ENCODE measurements around the gene RAB11FIP3. TPM values are rescaled to one million over a fixed set of nuclear protein-coding genes. Genes with fewer than 3 reads are reported as not detected.
"Not testable (repeated sequence)": the region's sequence is repeated elsewhere in the genome, so short reads cannot be mapped to it uniquely, and the experiment has no call there.

RAB11FIP3 gene
- total RNA-seq, 1 donor from 2014 or later = 28.3 TPM

DNA sequence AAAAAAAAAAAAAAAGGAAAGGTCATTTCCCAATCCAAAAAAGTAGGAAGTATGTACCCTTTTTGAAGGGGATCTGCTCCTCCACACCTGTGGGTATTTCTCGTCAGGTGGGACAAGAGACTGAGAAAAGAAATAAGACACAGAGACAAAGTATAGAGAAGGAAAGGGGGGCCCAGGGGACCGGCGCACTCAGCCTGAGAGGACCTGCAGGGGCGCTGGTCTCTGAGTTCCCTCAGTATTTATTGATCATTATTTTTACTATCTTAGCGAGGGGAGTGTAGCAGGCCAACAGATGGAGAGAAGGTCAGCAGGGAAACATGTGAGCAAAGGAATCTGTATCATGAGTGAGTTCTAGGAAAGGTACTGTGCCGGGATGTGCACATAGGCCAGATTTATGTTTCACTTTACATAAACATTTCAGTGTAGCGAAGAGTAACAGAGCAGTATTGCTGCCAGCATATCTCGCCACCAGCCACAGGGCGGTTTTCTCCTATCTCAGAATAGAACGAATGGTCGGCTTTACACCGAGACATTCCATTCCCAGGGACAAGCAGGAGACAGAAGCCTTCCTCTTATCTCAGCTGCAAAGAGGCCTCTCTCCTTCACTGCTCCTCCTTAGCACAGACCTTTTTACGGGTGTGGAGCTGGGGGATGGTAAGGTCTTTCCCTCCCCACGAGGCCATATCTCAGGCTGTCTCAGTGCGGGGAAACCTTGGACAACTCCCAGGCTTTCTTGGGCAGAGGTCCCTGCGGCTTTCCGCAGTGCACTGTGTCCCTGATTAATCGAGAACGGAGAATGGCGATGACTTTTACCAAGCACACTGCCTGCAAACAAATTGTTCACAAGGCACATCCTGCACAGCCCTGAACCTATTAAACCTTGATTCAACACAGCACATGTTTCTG, 37.4 kb upstream of the RAB11FIP3 start:
- intact Hi-C loops (cut with micrococcal nuclease) = not testable (repeated sequence)
- ATAC-seq (peak; percentile 50), DNase-seq (peak; percentile 64)

- ATAC-seq (peak; percentile 8), DNase-seq (no peak)
- intact Hi-C loops (cut with micrococcal nuclease) = no loop called here
Observed at GRCh38 chr16:389352-389751, 36.1 kb upstream of the RAB11FIP3 start.

- DNase-seq = peak; percentile 67
- ATAC-seq = peak; percentile 25
- intact Hi-C loops (cut with micrococcal nuclease) = no loop called here
Observed at GRCh38 chr16:391885-392335, 33.5 kb upstream of the RAB11FIP3 start.

DNA sequence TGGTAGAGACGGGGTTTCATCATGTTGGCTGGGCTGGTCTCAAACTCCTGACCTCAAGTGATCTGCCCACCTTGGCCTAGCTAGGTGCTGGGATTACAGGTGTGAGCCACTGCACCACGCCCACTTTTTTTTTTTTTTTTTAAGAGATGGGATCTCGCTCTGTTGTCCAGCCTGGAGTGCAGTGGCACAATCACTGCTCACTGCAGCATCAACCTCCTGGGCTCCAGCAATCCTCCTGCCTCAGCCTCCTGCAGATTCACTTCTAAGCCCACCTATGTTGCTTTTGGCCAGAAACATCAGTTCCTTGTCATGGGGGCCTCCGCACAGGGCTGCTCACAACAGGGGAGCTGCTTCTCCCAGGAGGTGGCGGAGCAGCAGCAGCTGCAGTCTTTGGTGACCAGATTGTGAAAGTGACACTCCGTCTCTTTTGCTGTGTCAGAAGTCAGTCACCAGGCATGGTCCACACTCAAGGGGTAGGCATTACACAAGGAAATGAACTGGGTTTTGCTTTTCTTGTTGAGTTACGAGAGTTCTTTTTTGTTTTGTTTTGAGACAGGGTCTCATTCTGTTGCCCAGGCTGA, 32.9 kb upstream of the RAB11FIP3 start:
- no peak for ATAC-seq
- intact Hi-C loops (cut with micrococcal nuclease) = no loop called here
- no peak for DNase-seq

DNA sequence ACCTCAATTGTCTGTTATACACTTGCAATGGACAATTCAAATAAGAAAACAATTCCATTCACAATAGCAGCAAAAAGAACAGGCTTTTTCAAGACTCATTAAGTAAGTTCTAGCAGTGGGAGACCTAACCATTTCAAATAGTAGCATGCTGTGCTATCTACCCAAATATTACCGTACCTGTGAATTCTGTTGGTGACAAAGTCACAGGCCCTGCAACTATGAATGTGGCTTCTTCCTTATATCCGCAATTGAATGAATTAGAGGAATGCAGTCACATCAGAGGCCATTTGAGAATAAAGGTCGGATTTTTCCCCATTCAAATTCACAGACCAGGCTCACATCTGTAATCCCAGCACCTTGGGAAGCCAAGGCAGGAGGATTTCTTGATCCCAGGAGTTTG, 29.2 kb upstream of the RAB11FIP3 start:
- intact Hi-C loops (cut with micrococcal nuclease) = no loop called here
- ATAC-seq = no peak
- DNase-seq = no peak

- intact Hi-C loops (cut with micrococcal nuclease) = no loop called here
- peak; percentile 66 for DNase-seq
- ATAC-seq = peak; percentile 21
Observed at GRCh38 chr16:396605-397004, 28.8 kb upstream of the RAB11FIP3 start.

GRCh38 chr16:397135-397661, 28.3 kb upstream of the RAB11FIP3 start, which contains the start of gene NME4:
NME4 (plus strand) TSS chr16:397199; CDS start chr16:397223, 24 bp downstream.
- ATAC-seq = peak; percentile 5
- intact Hi-C loops (cut with micrococcal nuclease) = no loop called here

DNA sequence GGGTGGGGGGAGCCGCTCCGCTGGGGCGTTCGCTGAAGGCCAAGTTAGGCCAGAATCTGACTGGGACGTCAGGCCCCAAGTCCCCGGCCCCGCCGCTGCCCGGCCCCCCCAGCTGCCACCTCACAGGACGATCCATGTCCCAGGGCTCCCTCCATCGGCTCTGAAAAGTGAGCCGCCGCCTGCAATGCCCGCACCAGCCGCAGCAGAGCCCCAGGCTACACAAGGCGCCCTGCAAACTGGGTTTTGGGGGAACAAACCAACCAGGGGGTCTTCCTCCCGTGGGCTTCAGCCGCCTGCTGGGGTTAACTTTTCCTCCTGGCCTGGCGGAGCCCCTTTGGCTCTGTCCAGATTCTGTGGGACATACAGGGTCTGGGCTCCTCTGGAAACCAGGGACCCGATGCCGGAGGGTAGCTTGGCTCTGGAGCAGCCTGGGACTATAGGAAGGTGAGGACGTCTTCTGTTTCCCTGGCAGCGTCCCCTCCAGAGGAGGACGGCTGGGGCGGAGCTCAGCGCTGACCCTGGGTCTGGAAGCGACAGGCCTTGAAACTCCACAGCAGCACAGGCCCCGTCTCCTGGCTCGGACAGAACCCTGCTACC, 27.6 kb upstream of the RAB11FIP3 start:
- intact Hi-C loops (cut with micrococcal nuclease) = no loop called here
- DNase-seq = peak; percentile 84
- peak; percentile 43 for ATAC-seq

More at GRCh38 chr16:397135-397661, 28.3 kb upstream of the RAB11FIP3 start, which contains the start of gene NME4:
- peak; percentile 68 for DNase-seq

GRCh38 chr16:398561-399339, 26.7 kb upstream of the RAB11FIP3 start:
- DNase-seq (no peak), ATAC-seq (no peak)
- intact Hi-C loops (cut with micrococcal nuclease) = no loop called here

GRCh38 chr16:399340-400019, 26.0 kb upstream of the RAB11FIP3 start:
- intact Hi-C loops (cut with micrococcal nuclease) = no loop called here
- DNase-seq = no peak
- no peak for ATAC-seq

GRCh38 chr16:400061-400591, 25.3 kb upstream of the RAB11FIP3 start:
- ATAC-seq (no peak), DNase-seq (no peak)
- intact Hi-C loops (cut with micrococcal nuclease) = no loop called here

DNA sequence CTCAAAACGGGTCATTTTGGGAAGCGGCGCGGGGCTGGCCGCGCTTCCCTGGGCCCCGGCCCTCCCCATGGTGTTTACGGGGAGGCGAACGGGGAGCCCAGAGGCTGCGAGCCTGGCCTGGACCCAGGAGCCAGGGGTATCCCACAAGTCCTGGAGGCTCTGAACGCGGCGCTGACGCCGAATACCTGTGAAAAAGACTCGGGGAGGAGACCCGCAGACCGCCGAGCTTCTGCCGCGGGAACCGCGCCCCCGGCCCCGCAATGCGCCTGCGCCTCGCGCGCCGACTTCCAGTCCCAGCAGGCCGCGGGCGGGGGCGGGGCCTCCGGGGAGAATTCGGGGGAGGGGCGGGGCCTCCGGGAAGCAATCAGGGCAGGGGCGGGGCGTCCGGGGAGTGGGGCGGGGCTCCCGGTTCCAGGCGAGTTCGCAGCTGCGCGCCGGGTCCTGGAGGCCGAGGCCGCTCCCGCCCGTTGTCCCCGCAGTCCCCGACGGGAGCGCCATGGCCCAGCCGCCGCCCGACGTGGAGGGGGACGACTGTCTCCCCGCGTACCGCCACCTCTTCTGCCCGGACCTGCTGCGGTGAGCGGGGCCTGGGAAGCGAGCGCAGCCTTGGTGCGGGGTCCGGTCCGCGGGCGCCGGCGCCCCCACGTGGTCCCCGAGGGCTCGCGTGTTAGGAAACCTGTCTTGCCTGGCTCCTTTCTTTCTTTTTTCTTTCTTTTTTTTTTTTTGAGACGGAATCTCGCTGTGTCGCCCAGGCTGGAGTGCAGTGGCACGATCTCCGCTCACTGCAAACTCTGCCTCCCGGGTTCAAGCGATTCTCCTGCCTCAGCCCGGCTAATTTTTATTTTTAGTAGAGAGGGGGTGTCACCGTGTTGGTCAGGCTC, 23.7 kb upstream of the RAB11FIP3 start, which contains the start of gene DECR2:
Gene DECR2 (plus strand): TSS at position 418 of the 881 bp plus-strand sequence. CDS start 79 bp downstream, at position 497.
- peak; percentile 91 for ATAC-seq
- intact Hi-C loops (cut with micrococcal nuclease) = no loop called here
- peak; percentile 98 for DNase-seq

DNA sequence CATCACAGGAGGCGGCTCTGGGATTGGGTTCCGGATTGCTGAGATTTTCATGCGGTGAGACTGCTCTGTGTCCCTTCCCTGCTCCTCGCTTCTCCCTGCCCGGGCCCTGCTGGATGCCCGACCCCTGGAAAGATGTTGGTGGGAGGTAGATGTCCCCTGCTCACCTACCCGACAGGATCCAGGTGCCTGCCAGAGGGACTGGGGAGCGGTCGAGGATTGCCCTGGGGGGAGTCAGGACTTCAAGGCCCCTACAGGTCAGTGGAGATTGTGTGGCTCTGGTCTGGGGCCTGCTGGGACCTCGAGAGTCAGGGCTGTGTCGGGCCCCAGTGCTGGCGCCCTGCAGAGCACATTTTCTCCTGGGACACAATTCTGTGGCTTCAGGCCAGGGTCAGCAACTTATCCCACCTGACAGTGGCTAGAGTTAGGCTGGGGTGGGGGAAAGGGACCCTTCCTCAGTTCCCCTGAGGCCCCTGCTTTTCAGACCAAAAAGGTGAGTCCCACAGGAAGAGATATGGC, 20.4 kb upstream of the RAB11FIP3 start:
- DNase-seq (no peak), ATAC-seq (no peak)
- intact Hi-C loops (cut with micrococcal nuclease) = no loop called here

DNA sequence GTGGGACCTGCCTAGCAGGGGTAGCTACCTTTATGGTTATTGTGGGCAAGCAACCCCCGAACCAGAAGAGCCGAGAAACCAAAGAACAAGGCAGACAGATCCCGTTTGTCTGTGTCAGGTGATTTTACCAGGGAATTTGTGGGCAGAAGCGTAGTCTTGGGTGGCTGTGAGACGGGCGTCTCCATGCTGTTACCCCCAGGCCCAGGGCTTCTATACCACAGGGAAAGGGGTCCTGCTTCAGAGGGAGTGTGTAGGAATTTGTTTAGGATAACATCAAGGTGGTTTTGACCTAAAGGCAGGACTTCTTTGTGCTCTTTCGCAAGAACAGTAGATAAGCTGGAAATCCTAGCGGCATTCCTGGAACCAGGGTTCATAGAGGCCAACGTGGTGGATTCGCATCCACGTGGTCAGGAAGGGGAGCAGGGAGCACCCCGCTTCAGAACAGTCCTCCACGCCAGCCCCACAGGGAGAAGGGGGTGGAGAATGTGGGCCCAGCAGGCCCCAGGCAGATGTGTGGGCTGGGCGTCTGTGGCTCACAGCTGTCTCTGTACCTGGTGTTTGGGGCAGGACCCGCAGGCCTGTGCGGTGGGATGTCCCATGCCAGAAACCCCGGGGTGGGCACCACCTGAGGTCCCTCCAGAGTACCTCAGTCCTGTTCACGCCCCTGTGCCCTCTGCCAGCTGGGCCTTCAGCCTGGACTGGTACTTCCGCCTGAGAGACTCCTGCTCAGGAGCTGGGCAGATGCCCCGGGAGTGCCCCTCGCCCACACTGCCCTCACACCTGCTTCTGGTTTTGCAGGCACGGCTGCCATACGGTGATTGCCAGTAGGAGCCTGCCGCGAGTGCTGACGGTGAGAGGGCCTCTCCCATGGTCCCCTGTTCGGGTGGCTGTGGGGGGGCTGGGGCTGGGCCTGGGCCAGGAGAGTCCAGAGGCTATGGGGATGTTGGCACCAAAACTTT, 19.6 kb upstream of the RAB11FIP3 start:
- DNase-seq = no peak

DNA sequence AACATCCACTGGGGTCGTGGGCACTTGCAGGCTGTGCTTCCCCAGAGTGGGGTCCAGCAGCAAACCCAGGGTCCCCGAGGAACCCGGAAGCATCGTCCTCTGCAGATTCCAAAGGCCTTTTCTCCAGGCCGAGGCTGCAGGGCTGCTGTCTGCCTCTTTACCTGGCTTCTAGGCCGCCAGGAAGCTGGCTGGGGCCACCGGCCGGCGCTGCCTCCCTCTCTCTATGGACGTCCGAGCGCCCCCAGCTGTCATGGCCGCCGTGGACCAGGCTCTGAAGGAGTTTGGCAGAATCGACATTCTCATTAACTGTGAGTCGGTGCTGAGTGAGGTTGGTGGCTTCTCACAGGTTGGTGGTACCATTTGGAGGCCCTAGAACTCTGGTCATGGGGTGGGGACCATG, 18.2 kb upstream of the RAB11FIP3 start:
- ATAC-seq = no peak
- DNase-seq = no peak
- intact Hi-C loops (cut with micrococcal nuclease) = no loop called here

More for the DNA sequence above, 19.6 kb upstream of the RAB11FIP3 start:
- ATAC-seq = no peak
- intact Hi-C loops (cut with micrococcal nuclease) = no loop called here
